CD4-positive, alpha-beta T cell treated with Interleukin-4 for 4 hours (primary cell): Measurements from ENCODE around the gene TEKT4.
"Not testable (repeated sequence)": the region's sequence is repeated elsewhere in the genome, so short reads cannot be mapped to it uniquely, and the experiment has no call there.

Experiments
- DNase-seq: peaks from one replicate; pipeline ENCODE4 v3.0.0-alpha.2; 2020

The TEKT4 gene

DNA sequence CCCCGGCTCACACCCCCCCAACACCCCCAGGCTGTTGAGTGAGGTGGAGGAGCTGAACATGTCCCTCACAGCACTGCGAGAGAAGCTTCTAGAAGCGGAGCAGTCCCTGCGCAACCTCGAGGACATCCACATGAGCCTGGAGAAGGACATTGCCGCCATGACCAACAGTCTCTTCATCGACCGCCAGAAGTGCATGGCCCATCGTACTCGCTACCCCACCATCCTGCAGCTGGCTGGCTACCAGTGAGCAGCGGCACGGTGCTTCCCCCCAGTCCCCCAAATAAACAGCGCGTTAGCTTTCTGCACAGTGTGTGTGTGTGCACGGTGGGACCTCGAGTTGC, 5.3 kb downstream of the TEKT4 start:
- DNase-seq, result no peak

DNA sequence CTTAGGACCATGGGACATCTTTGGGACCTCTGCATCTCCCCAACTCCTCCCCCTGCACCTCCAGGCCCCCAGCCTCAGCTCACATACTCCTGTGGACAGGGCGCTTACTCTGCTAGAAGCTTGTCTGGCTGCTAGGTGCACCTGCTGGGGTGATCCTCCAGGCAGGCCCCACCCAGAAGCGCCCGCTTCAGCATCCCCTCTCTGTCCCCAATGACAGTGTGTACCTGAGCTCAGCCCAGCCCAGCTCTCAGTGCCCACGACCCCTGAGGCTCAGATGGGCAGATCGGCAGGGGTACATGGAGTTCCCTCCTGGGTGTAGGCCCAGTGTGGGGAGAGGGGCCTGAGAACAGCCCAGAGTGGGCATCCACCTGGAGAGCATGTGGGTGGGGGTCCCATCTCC, 5.9 kb downstream of the TEKT4 start:
- no peak for DNase-seq

DNA sequence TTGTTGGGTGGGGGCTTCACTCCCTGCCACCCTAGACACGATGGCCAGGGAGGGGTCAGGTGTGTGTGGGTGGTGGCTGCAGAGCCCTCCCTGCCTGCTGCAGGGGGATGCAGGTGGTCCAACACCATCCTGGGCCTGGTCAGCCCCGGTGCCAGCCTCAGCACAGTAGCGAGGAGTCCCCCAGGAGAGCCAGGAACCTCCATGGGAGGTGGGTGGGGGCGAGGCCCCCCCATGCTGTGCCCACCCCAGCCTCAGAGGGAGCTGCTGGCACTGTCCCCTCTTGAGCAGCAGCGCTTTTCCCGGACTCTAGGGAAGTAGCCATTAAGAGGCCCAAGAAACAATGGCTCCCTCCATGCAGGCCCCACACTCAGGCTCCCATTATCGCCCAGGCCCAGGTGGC, 7.3 kb downstream of the TEKT4 start:
- DNase-seq, result not testable (repeated sequence)

DNA sequence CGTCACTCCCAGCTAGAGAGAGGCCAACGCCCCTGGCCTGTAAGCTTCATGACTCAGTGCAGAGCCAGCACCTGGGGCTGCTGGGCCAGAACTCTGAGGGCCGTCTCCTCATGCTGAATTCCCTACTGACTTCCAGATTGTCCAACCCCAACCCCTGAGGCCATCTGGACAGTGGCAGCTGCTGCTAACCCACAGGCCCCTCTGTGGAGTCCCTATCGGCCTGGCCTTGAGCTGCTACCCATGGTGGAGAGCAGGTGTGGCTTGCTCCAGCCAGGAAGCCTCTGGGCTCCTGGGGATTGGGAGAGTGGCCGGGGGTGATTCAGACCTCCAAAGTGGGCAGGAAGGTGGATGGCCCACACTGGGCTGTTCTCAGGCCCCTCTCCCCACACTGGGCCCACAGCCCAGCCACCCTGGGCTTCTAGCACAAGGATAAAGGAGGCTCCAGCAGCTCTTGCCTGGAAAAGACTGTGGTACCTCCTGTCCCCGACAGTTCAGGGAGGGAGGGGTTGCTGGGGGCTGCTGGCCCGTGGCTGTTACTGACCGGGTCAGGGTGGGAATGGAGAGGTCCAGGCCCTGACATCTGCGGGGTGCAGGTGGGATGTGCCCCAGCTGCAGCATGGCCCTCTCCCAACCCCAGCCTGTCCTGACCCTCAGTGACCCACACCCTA, 8.2 kb downstream of the TEKT4 start:
- no peak for DNase-seq

DNA sequence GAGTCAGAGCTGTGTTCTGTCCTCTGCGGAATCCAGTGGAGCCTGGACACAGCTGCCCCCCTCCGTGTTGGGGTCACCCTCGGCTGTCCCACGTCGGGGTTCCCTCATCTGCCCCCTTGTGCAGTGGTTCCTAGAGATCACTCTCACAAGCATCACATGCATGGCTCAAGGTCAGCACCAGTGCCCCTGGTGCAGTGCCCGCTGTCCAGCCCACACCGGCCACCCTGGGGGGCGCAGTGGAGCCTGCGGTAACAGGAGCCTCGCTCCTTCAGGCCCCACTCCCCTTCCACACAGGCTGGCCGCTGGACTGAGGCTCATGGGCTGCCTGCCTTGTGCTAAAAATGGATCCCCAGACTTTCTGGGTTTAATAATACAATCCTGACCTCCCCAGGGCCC, 8.8 kb downstream of the TEKT4 start:
- no peak for DNase-seq

DNA sequence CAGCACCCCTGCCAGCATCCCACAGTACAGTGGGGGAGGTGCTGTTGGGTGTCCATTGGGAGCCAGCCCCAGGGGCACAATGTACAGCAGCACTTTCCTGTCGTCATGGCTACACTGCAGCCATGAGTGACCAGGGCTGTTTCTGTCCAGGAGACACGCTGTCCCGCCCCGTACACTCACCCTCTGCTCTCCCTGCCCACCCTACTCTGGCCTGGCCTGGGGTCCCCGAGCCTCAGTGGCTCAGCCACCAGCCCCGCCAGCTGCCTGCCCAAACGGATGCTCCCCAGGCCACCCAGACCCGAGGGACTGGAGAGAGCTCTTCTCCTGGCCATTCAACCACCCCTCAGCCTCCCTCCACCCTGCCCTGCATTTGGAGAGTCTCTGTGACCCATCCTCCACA, 9.3 kb downstream of the TEKT4 start:
- no peak for DNase-seq

DNA sequence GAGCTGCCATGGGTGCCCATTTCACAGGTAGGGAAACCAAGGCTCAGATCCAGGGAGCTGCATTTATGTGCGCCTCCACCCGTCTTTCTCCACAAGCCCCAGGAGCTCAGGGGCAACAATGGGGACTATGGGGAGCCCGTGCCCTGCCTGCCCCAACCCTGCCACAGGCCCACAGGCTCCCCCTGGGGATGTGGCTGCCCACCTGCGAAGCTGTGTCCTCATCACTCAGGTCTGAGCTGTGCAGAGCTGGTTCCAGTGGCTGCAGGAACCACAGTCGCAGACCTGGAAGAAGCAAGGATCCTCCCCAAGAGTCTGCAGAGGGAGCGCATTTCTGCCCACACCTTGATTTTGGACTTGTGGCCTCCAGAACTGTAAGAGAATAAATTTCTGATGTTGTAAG, 9.8 kb downstream of the TEKT4 start:
- no peak for DNase-seq

DNA sequence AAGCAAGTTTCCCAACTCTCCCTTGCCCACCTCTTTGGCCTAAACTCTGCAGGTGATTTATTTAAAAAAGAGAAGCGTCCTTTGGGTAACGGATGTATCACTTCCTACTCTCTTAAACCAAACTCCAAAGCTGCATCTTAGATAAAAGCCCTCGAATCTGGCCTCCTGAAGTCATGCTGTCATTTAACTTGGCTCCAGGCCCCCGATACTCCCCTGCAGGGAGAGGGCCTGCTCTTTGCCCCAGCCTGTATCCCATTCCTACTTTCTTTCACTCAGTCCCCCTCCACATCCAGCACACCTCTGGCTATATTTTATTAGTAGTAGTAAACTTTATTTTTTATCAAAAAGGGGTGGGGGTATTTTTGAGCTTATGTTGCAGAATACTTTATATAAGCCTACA, 19.0 kb downstream of the TEKT4 start:
- DNase-seq, result no peak

DNA sequence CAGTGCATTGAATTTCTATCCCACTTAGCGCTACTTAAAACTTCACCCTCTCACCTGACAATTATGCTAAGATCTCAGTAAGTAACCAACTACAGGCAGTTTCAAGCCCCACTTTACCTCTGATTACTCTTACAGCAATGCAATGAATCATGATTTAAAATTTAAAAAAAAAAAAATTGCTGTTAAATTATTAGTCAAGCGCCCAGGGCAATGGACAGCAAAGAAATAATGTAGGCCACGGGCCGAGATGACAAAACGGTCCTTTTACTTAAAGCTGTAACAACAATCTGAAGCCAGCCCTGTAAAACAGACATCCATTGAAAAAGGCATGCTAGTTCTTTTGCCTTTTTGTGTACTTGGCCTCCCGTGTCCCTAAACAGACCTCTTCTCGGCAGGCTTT, 24.0 kb downstream of the TEKT4 start:
- not testable (repeated sequence) for DNase-seq

DNA sequence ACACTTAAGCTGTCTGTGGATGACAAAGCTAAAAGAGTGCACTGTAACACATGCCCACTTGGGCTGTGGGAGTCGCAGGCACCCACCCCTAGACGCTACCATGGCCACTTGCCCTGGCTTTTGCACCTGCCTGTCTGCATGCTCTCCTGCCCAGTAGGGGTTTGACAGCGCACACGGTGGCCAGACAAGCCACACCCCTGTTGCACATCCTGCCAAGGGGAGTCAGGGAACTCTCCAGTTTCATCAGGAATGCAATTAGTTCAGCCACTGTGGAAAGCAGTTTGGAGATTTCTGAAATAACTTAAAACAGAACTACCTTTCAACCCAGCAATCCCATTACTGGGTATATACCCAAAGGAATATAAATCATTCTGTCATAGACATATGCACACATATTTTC, 35.7 kb downstream of the TEKT4 start:
- not testable (repeated sequence) for DNase-seq

DNA sequence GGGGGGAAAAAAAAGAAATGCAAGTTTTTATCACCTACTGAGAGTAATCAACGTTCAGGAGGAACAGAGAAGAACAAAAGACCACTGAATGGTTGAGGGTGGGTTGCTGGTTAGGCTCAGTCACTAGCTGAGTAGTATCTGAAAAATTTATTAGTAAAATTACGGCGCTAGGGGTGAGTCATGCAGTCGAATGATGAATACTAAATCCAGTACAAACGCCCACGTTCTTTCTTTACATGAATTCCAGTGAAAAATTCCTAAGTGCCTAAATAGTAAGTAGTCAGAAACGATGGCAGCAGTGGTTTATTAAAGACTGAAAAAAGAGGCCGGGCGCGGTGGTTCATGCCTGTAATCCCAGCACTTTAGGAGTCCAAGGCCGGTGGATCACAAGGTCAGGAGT, 52.0 kb downstream of the TEKT4 start:
- DNase-seq, result no peak

DNA sequence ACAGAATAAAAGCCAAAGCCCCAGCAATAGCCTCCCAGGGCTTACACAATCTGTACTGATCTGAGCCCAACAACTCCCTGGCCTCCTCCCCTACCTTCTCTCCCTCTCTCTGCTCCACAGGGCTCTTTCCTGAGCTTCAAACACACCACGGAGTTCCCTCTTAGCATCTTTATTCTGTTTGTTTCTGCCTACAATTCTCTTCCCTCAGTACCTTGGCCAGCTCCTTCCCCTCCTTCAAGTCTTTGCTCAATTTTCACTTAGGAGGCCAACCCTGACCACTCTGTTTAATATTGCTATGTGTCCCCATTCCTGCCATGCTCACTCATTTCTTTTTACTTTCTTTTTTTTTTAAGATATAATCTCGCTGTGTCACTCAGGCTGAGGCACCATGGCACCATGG, 53.8 kb downstream of the TEKT4 start:
- not testable (repeated sequence) for DNase-seq
